ENCODE data around the gene ABHD17C. TPM values are rescaled to one million over a fixed set of nuclear protein-coding genes. Genes with fewer than 3 reads are reported as not detected.

ABHD17C gene
- total RNA-seq, 1 experiment from 2014 or later: 16.3 TPM

- no peak overlapping the region for H3K4me3 ChIP-seq (ENCODE audit: low read depth in 2 of 2, low read length in 2 of 2)
- no peak overlapping the region for H3K27ac ChIP-seq (ENCODE audit: low read length)
- TF ChIP-seq SIN3A (IDR thresholded peaks at IDR 0.05; ENCODE audit: borderline replicate concordance, insufficient read depth, low read depth, low read length) (no peak), TCF7L2 (IDR thresholded peaks at IDR 0.05; ENCODE audit: low read depth, low read length) (no peak), POLR2AphosphoS5 (IDR thresholded peaks at IDR 0.05; ENCODE audit: low read depth, low read length) (no peak), CTCF (IDR thresholded peaks at IDR 0.05) (no peak)
- TF ChIP-seq, protein P1, sequence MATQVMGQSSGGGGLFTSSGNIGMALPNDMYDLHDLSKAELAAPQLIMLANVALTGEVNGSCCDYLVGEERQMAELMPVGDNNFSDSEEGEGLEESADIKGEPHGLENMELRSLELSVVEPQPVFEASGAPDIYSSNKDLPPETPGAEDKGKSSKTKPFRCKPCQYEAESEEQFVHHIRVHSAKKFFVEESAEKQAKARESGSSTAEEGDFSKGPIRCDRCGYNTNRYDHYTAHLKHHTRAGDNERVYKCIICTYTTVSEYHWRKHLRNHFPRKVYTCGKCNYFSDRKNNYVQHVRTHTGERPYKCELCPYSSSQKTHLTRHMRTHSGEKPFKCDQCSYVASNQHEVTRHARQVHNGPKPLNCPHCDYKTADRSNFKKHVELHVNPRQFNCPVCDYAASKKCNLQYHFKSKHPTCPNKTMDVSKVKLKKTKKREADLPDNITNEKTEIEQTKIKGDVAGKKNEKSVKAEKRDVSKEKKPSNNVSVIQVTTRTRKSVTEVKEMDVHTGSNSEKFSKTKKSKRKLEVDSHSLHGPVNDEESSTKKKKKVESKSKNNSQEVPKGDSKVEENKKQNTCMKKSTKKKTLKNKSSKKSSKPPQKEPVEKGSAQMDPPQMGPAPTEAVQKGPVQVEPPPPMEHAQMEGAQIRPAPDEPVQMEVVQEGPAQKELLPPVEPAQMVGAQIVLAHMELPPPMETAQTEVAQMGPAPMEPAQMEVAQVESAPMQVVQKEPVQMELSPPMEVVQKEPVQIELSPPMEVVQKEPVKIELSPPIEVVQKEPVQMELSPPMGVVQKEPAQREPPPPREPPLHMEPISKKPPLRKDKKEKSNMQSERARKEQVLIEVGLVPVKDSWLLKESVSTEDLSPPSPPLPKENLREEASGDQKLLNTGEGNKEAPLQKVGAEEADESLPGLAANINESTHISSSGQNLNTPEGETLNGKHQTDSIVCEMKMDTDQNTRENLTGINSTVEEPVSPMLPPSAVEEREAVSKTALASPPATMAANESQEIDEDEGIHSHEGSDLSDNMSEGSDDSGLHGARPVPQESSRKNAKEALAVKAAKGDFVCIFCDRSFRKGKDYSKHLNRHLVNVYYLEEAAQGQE (IDR thresholded peaks at IDR 0.05; ENCODE audit: insufficient read depth in 1 of 2, low read depth in 2 of 2, low read length in 1 of 2): no peak
- no peaks in the 10 kb centered on the region for H3K4me1 ChIP-seq (ENCODE audit: control insufficient read depth, insufficient read depth, low read length)
- no TSS peak for BruUV-seq (replicated peaks)
- peaks cover 25% of the 10 kb centered on the region for H3K27me3 ChIP-seq (ENCODE audit: control insufficient read depth, insufficient read depth, low read length)
- no peaks in the 10 kb centered on the region for H3K36me3 ChIP-seq (ENCODE audit: control insufficient read depth, insufficient read depth, low read length)
- ChIA-PET POLR2A (no interaction called here), CTCF (no interaction called here)
- DNase-seq (ENCODE audit: low read depth, low spot score) (no peak), ATAC-seq (no peak)
- in situ Hi-C loops (cut with HindIII; ENCODE audit: low pct_unique_long_range_greater_than_20kb, low sequenced_read_pairs) (no loop called here), intact Hi-C loops (cut with micrococcal nuclease; ENCODE audit: unreplicated experiment) (no loop called here)
- H3K9me3 ChIP-seq (ENCODE audit: control insufficient read depth, insufficient read depth, low read depth, low read length): no peaks in the 10 kb centered on the region
Measured at GRCh38 chr15:80789296-80789695, 94.2 kb downstream of the ABHD17C start.

DNA sequence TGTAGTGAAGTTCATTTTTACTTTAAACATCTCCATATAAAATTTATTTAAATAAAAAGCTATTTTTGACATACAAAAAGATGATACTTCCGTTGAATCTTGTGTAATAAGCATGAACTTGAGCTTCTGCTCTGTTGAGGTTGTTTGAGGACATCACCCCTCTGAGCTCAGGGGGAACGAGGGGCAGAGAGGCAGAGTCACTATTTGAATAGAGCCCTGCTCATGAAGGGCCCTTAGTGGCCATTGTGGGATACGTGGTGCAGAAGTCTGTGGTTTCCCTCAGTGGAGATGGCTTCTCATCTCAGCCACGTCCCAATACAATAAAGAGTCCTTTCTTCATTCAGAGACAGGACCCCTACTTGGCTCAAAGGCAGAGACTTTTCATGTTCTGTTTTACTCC is 94.7 kb downstream of the ABHD17C start:
- no peaks in the 10 kb centered on the region for H3K36me3 ChIP-seq (ENCODE audit: control insufficient read depth, insufficient read depth, low read length)
- BruUV-seq (replicated peaks): no TSS peak
- H3K9me3 ChIP-seq (ENCODE audit: control insufficient read depth, insufficient read depth, low read depth, low read length): no peaks in the 10 kb centered on the region
- H3K4me1 ChIP-seq (ENCODE audit: control insufficient read depth, insufficient read depth, low read length): no peaks in the 10 kb centered on the region
- intact Hi-C loops (cut with micrococcal nuclease; ENCODE audit: unreplicated experiment): no loop called here
- DNase-seq (ENCODE audit: low read depth, low spot score) (no peak), ATAC-seq (no peak)
- POLR2A ChIA-PET: no interaction called here
- CTCF ChIA-PET: no interaction called here
- in situ Hi-C loops (cut with HindIII; ENCODE audit: low pct_unique_long_range_greater_than_20kb, low sequenced_read_pairs): no loop called here
- TF ChIP-seq POLR2AphosphoS5 (IDR thresholded peaks at IDR 0.05; ENCODE audit: low read depth, low read length): no peak
- no peak for TF ChIP-seq SIN3A (IDR thresholded peaks at IDR 0.05; ENCODE audit: borderline replicate concordance, insufficient read depth, low read depth, low read length)
- no peak for TF ChIP-seq TCF7L2 (IDR thresholded peaks at IDR 0.05; ENCODE audit: low read depth, low read length)
- TF ChIP-seq, protein P1 (IDR thresholded peaks at IDR 0.05; ENCODE audit: insufficient read depth in 1 of 2, low read depth in 2 of 2, low read length in 1 of 2): no peak
- TF ChIP-seq CTCF (IDR thresholded peaks at IDR 0.05): no peak
- H3K27ac ChIP-seq (ENCODE audit: low read length): no peak overlapping the region
- H3K4me3 ChIP-seq (ENCODE audit: low read depth in 2 of 2, low read length in 2 of 2): no peak overlapping the region
- H3K27me3 ChIP-seq (ENCODE audit: control insufficient read depth, insufficient read depth, low read length): peaks cover 28% of the 10 kb centered on the region
